RWPE2 (cell line): Measurements from ENCODE around the gene OR9A4.

Experiments
- ATAC-seq: fragments of 200-7000 bp; cut with Tn5 transposase; 3 replicates; pipeline ENCODE4 v1.9.1; 2021; ENCODE audit warnings: low read depth
- DNase-seq: peaks from one replicate; pipeline ENCODE4 v3.0.0-alpha.2; 2020; ENCODE audit warnings: low spot score
- H3K27ac ChIP-seq: fragments of 450-650 bp; 2 replicates; pipeline ENCODE4 v1.5.1; 2017; ENCODE audit warnings: mild to moderate bottlenecking; ENCODE audit not compliant: poor library complexity, severe bottlenecking
- H3K27me3 ChIP-seq: fragments of 250-450 bp; sonication (Bioruptor Pico); 2 replicates; pipeline ENCODE4 v1.5.1; 2021; ENCODE audit warnings: mild to moderate bottlenecking, moderate library complexity; ENCODE audit not compliant: insufficient read depth, poor library complexity, severe bottlenecking
- H3K36me3 ChIP-seq: fragments of 250-450 bp; sonication (Bioruptor Pico); 2 replicates; pipeline ENCODE4 v1.5.1; 2020; ENCODE audit warnings: low read depth, mild to moderate bottlenecking, moderate library complexity
- H3K4me1 ChIP-seq: fragments of 250-450 bp; sonication (Bioruptor Pico); 2 replicates; pipeline ENCODE4 v1.5.1; 2021; ENCODE audit warnings: mild to moderate bottlenecking, moderate library complexity; ENCODE audit not compliant: insufficient read depth, poor library complexity, severe bottlenecking
- H3K4me3 ChIP-seq: fragments of 250-450 bp; sonication (Bioruptor Pico); 2 replicates; pipeline ENCODE4 v1.5.1; 2021; ENCODE audit warnings: mild to moderate bottlenecking, moderate library complexity; ENCODE audit not compliant: severe bottlenecking
- H3K9me3 ChIP-seq: fragments of 250-450 bp; sonication (Bioruptor Pico); 2 replicates; pipeline ENCODE4 v1.5.1; 2021; ENCODE audit warnings: mild to moderate bottlenecking, moderate library complexity; ENCODE audit not compliant: severe bottlenecking
- CTCF ChIP-seq: fragments of 450-650 bp; IDR thresholded peaks from one replicate; pipeline ENCODE4 v1.5.1; 2017; ENCODE audit warnings: mild to moderate bottlenecking, moderate library complexity; ENCODE audit not compliant: poor library complexity, severe bottlenecking

Gene OR9A4

GRCh38 chr7:141954334-141954733 lies 38.1 kb downstream of the OR9A4 start:
- no peak for TF ChIP-seq CTCF

DNA sequence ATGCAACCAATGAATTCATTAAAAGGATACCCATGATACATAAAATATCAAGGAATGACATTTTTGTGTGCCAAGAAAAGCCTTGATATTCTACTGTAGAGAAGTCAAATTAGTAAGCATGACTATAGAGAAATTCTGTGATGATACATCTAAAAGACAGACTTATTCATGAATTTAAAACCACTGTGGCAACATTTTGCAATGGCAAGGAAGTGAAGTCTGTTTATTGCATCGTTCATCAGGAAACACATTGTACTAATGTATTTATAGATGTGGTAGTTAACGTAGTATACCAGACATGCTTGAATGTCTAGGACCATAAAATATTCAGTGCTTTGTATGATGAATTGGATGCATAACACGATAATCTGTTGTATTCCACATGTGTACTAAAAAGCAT lies 39.9 kb downstream of the OR9A4 start:
- peak; percentile 57; the same call in 2 of the 3 replicates for ATAC-seq
- H3K27ac ChIP-seq: peak overlapping the region; percentile 46
- no peak for TF ChIP-seq CTCF
- H3K36me3 ChIP-seq: no peaks in the 10 kb centered on the region
- H3K4me3 ChIP-seq: no peak overlapping the region
- DNase-seq: no peak
- no peaks in the 10 kb centered on the region for H3K9me3 ChIP-seq
- H3K4me1 ChIP-seq: peaks cover 10% of the 10 kb centered on the region
- H3K27me3 ChIP-seq: no peaks in the 10 kb centered on the region

More at GRCh38 chr7:141954334-141954733, 38.1 kb downstream of the OR9A4 start:
- ATAC-seq (no peak), DNase-seq (no peak)
- Histone ChIP-seq H3K27ac (no peak overlapping the region), H3K36me3 (no peaks in the 10 kb centered on the region), H3K4me1 (peaks cover 10% of the 10 kb centered on the region), H3K9me3 (no peaks in the 10 kb centered on the region), H3K4me3 (no peak overlapping the region), H3K27me3 (no peaks in the 10 kb centered on the region)

GRCh38 chr7:141960687-141961422 lies 44.7 kb downstream of the OR9A4 start:
- Histone ChIP-seq H3K27me3 (no peaks in the 10 kb centered on the region), H3K9me3 (no peaks in the 10 kb centered on the region), H3K4me3 (no peak overlapping the region), H3K4me1 (peaks cover 7% of the 10 kb centered on the region), H3K36me3 (no peaks in the 10 kb centered on the region), H3K27ac (no peak overlapping the region)
- ATAC-seq: no peak
- no peak for TF ChIP-seq CTCF
- DNase-seq: no peak
